ENCODE data around the gene HPSE2. TPM values are rescaled to one million over a fixed set of nuclear protein-coding genes. Genes with fewer than 3 reads are reported as not detected.
"Not testable (repeated sequence)": the region's sequence is repeated elsewhere in the genome, so short reads cannot be mapped to it uniquely, and the experiment has no call there.

The HPSE2 gene
- total RNA-seq, 1 donor from 2014 or later = under 0.01 TPM

DNA sequence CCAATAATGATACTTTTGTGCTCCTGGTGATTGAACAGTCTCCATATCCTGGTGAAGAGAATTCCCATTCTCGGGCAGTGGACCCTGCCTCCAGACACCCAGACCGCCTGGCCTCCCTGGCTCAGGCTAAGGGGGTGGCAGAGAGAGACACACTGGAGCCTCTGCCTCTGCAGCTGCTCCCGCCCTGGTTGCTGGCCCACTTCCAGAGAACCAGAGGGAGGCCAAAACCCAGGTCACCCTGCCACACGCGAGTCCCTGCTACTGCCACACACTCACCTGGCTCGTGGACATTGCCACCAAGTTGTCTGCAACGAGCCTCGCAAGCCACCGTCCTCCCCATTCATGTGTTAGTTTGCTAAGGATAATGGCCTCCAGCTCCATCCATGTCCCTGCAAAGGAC, 221.8 kb downstream of the HPSE2 start:
- Histone ChIP-seq H3K27me3 (ENCODE audit: control insufficient read depth in 3 of 3, insufficient read depth in 3 of 3, low read length in 3 of 3) (no peaks in the 10 kb centered on the region), H3K27ac (ENCODE audit: low read depth, low read length) (no peak overlapping the region), H3K36me3 (ENCODE audit: control insufficient read depth in 3 of 3, insufficient read depth in 3 of 3, low read length in 3 of 3) (no peaks in the 10 kb centered on the region)

DNA sequence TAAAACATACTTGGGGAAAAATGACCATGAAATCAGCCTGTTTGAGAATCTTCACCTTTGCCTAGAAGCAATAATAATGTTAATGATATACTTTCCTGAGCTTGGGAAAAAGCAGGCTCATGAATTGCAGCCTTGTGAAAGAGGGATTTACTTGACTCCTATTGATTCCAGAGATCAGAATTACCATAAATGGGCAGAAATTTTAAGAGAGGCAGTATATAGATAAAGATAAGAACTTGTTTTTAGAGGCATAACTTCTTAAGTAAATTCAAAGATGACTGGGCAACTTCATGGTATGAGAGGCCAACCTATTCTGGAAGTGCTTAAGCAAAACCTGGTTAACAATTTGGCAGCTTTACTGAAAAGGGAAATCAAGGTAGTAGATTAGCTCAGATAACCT, 225.4 kb downstream of the HPSE2 start:
- H3K9me3 ChIP-seq (ENCODE audit: control insufficient read depth in 3 of 3, low read length in 3 of 3) = peaks cover 0 to 3% (median 2%) of the 10 kb centered on the region in 3 donors
- no peak overlapping the region for H3K4me3 ChIP-seq (ENCODE audit: low read length in 3 of 3)
- no peaks in the 10 kb centered on the region for H3K27me3 ChIP-seq (ENCODE audit: control insufficient read depth in 3 of 3, insufficient read depth in 3 of 3, low read length in 3 of 3)
- no peaks in the 10 kb centered on the region for H3K4me1 ChIP-seq (ENCODE audit: control insufficient read depth in 3 of 3, insufficient read depth in 3 of 3, low read length in 3 of 3)
- no peak overlapping the region for H3K27ac ChIP-seq (ENCODE audit: low read depth, low read length)
- no peaks in the 10 kb centered on the region for H3K36me3 ChIP-seq (ENCODE audit: control insufficient read depth in 3 of 3, insufficient read depth in 3 of 3, low read length in 3 of 3)
- no peak overlapping the region for H3K9ac ChIP-seq (ENCODE audit: low read depth in 1 of 3, low read length in 3 of 3)

More for the DNA sequence above, 221.8 kb downstream of the HPSE2 start:
- no peaks in the 10 kb centered on the region for H3K4me1 ChIP-seq (ENCODE audit: control insufficient read depth in 3 of 3, insufficient read depth in 3 of 3, low read length in 3 of 3)
- no peak overlapping the region for H3K9ac ChIP-seq (ENCODE audit: low read depth in 1 of 3, low read length in 3 of 3)
- no peak overlapping the region for H3K4me3 ChIP-seq (ENCODE audit: low read length in 3 of 3)
- H3K9me3 ChIP-seq (ENCODE audit: control insufficient read depth in 3 of 3, low read length in 3 of 3) = no peaks in the 10 kb centered on the region

DNA sequence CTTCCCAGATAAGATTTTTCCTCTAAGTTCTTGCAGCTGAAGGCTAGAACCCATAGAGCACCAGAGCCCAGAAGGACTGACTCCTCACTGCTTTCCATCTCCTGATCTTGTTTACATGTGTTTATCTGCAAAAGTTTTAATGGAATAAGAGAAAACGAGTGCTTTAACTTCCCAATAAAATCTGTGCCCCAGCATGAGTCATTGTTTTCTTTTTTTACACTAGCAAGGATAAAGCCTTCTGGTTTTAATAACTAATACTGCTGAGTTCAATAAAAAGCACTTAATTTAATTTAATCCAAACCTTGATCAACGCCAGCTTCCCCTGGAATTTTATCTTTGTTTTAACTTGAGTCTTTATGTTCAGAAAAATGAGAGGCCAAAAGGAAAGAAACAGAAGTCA, 227.6 kb downstream of the HPSE2 start:
- no peak overlapping the region for H3K9ac ChIP-seq (ENCODE audit: low read depth in 1 of 3, low read length in 3 of 3)
- H3K4me1 ChIP-seq (ENCODE audit: control insufficient read depth in 3 of 3, insufficient read depth in 3 of 3, low read length in 3 of 3) = no peaks in the 10 kb centered on the region
- no peaks in the 10 kb centered on the region for H3K36me3 ChIP-seq (ENCODE audit: control insufficient read depth in 3 of 3, insufficient read depth in 3 of 3, low read length in 3 of 3)

DNA sequence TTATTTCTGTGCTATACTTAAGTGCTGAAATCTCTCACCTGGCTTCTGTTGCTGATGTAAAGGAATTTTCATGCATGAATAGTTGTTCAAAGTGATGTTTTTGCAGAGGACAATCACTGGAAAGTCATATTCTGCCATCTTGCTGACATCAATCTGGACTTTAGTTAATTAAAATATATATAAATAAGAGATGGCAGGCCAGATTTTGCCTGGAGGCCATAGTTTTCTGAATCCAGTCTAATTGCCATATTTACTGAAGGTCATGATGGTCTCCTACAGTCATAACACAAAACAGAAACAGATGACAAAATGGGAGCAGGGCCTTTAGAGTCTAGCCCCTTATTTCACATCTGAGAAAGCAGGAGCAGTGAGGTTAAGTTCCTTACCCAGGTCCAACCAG, 228.2 kb downstream of the HPSE2 start:
- Histone ChIP-seq H3K4me1 (ENCODE audit: control insufficient read depth in 3 of 3, insufficient read depth in 3 of 3, low read length in 3 of 3) (no peaks in the 10 kb centered on the region), H3K9me3 (ENCODE audit: control insufficient read depth in 3 of 3, low read length in 3 of 3) (peaks cover 2 to 4% (median 3%) of the 10 kb centered on the region in 3 donors), H3K27ac (ENCODE audit: low read depth, low read length) (no peak overlapping the region), H3K9ac (ENCODE audit: low read depth in 1 of 3, low read length in 3 of 3) (no peak overlapping the region), H3K27me3 (ENCODE audit: control insufficient read depth in 3 of 3, insufficient read depth in 3 of 3, low read length in 3 of 3) (no peaks in the 10 kb centered on the region), H3K4me3 (ENCODE audit: low read length in 3 of 3) (no peak overlapping the region), H3K36me3 (ENCODE audit: control insufficient read depth in 3 of 3, insufficient read depth in 3 of 3, low read length in 3 of 3) (no peaks in the 10 kb centered on the region)

More for the DNA sequence above, 227.6 kb downstream of the HPSE2 start:
- no peaks in the 10 kb centered on the region for H3K27me3 ChIP-seq (ENCODE audit: control insufficient read depth in 3 of 3, insufficient read depth in 3 of 3, low read length in 3 of 3)
- no peak overlapping the region for H3K4me3 ChIP-seq (ENCODE audit: low read length in 3 of 3)
- H3K9me3 ChIP-seq (ENCODE audit: control insufficient read depth in 3 of 3, low read length in 3 of 3) = peaks cover 2 to 4% (median 3%) of the 10 kb centered on the region in 3 donors
- no peak overlapping the region for H3K27ac ChIP-seq (ENCODE audit: low read depth, low read length)

DNA sequence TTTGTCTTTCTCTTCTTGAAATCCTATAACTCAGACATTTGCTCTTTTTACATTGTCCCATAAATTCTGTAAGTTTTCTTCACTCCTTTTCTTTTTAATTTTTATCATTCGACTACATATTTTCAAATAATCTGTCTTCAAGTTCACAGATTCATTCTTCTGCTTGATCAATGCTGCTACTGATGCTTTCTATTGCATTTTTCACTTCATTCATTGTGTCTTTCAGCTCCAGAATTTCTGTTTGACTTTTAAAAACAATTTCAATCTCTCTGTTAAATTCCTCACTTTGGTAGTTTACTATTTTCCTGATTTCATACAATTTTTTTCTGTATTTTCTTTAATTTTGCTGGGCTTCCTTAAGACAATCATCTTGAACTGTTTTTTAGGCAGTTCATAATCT, 230.4 kb downstream of the HPSE2 start:
- H3K9ac ChIP-seq (ENCODE audit: low read depth in 1 of 3, low read length in 3 of 3) = no peak overlapping the region

DNA sequence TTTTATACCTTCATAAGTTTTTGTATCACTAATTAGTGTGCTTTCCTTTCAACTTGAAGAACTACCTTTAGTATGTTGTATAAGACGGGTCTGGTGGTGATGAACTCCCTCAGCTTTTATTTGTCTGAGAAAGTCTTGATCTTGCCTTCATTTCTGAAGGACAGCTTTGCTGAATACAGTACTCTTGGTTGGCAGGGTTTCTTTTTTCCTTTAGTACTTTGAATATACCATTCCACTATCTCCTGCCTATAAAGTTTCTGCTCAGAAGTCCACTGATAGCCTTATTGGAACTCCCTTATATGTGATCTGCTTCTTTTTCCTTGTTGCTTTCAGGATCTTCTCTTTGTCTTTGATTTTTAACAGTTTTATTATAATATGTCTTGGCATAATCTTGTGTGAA, 230.9 kb downstream of the HPSE2 start:
- no peak overlapping the region for H3K9ac ChIP-seq (ENCODE audit: low read depth in 1 of 3, low read length in 3 of 3)
- H3K9me3 ChIP-seq (ENCODE audit: control insufficient read depth in 3 of 3, low read length in 3 of 3) = peaks cover 2 to 4% (median 3%) of the 10 kb centered on the region in 3 donors
- no peaks in the 10 kb centered on the region for H3K4me1 ChIP-seq (ENCODE audit: control insufficient read depth in 3 of 3, insufficient read depth in 3 of 3, low read length in 3 of 3)
- H3K27ac ChIP-seq (ENCODE audit: low read depth, low read length) = no peak overlapping the region
- H3K4me3 ChIP-seq (ENCODE audit: low read length in 3 of 3) = no peak overlapping the region
- H3K36me3 ChIP-seq (ENCODE audit: control insufficient read depth in 3 of 3, insufficient read depth in 3 of 3, low read length in 3 of 3) = no peaks in the 10 kb centered on the region
- H3K27me3 ChIP-seq (ENCODE audit: control insufficient read depth in 3 of 3, insufficient read depth in 3 of 3, low read length in 3 of 3) = no peaks in the 10 kb centered on the region

More for the DNA sequence above, 230.4 kb downstream of the HPSE2 start:
- H3K36me3 ChIP-seq (ENCODE audit: control insufficient read depth in 3 of 3, insufficient read depth in 3 of 3, low read length in 3 of 3) = no peaks in the 10 kb centered on the region
- no peak overlapping the region for H3K27ac ChIP-seq (ENCODE audit: low read depth, low read length)
- no peaks in the 10 kb centered on the region for H3K4me1 ChIP-seq (ENCODE audit: control insufficient read depth in 3 of 3, insufficient read depth in 3 of 3, low read length in 3 of 3)
- peaks cover 2 to 4% (median 3%) of the 10 kb centered on the region in 3 donors for H3K9me3 ChIP-seq (ENCODE audit: control insufficient read depth in 3 of 3, low read length in 3 of 3)
- no peaks in the 10 kb centered on the region for H3K27me3 ChIP-seq (ENCODE audit: control insufficient read depth in 3 of 3, insufficient read depth in 3 of 3, low read length in 3 of 3)
- no peak overlapping the region for H3K4me3 ChIP-seq (ENCODE audit: low read length in 3 of 3)

DNA sequence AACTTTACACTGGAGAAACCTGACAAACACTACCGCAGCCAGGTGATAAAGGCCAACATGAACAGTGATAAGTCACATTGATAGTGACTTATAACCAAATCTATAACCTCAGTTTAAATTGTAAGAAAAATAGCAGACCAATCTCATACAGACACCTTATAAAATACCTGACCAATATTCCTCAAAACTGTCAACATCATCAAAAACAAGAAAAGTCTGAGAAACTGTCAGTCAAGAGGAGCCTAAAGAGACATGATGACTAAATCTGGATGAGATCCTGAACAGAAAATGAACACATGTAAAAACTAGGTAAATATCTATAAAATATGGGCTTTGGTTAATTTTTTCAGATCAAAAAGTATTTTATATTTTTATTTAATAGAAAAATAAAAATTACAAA, 233.3 kb downstream of the HPSE2 start:
- Histone ChIP-seq H3K9ac (ENCODE audit: low read depth in 1 of 3, low read length in 3 of 3) (no peak overlapping the region), H3K4me3 (ENCODE audit: low read length in 3 of 3) (no peak overlapping the region), H3K4me1 (ENCODE audit: control insufficient read depth in 3 of 3, insufficient read depth in 3 of 3, low read length in 3 of 3) (no peaks in the 10 kb centered on the region), H3K27me3 (ENCODE audit: control insufficient read depth in 3 of 3, insufficient read depth in 3 of 3, low read length in 3 of 3) (no peaks in the 10 kb centered on the region), H3K36me3 (ENCODE audit: control insufficient read depth in 3 of 3, insufficient read depth in 3 of 3, low read length in 3 of 3) (no peaks in the 10 kb centered on the region), H3K27ac (ENCODE audit: low read depth, low read length) (no peak overlapping the region), H3K9me3 (ENCODE audit: control insufficient read depth in 3 of 3, low read length in 3 of 3) (peaks cover 2 to 4% (median 3%) of the 10 kb centered on the region in 3 donors)

DNA sequence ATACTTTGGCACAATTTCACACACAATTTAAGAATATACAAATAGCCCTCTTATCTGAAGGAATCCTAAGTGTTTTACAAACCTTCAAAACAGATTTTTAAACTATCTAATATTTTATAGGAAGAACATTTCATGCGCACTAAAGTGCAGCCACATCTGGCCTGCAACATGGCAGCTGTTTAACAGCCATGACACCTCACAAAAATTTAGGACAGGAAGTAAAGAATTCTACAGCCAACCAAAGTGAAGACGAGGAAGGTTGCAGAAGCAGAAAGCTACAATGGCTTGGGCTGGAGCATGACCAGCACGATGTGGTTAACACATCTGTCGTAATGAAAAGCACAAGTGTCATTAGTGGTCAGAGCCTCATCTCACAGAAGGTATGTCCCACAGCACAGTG, 238.1 kb downstream of the HPSE2 start:
- Histone ChIP-seq H3K4me3 (ENCODE audit: low read length in 3 of 3) (no peak overlapping the region), H3K9ac (ENCODE audit: low read depth in 1 of 3, low read length in 3 of 3) (no peak overlapping the region), H3K27me3 (ENCODE audit: control insufficient read depth in 3 of 3, insufficient read depth in 3 of 3, low read length in 3 of 3) (no peaks in the 10 kb centered on the region), H3K36me3 (ENCODE audit: control insufficient read depth in 3 of 3, insufficient read depth in 3 of 3, low read length in 3 of 3) (no peaks in the 10 kb centered on the region), H3K27ac (ENCODE audit: low read depth, low read length) (no peak overlapping the region), H3K4me1 (ENCODE audit: control insufficient read depth in 3 of 3, insufficient read depth in 3 of 3, low read length in 3 of 3) (no peaks in the 10 kb centered on the region), H3K9me3 (ENCODE audit: control insufficient read depth in 3 of 3, low read length in 3 of 3) (no peaks in the 10 kb centered on the region)

DNA sequence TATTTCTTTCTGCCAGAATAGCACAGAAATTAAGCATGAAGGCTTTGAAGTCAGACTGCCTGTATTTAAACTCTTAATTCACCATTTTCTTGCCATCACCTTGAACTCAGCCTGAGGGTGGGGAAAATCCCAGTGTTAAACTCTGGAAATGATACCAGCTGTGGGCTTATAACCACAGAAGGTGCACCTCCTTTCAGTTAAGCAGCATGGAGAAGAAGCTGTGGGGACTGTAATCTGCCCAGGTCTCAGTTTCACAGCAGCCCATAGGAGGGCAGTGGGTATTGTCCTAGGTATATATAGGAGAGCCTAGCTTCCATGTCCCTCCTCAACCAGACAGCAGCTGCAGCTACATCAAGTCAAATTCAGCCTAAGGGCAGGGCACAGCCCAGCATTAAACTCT, 241.6 kb downstream of the HPSE2 start:
- Histone ChIP-seq H3K9me3 (ENCODE audit: control insufficient read depth in 3 of 3, low read length in 3 of 3) (no peaks in the 10 kb centered on the region), H3K36me3 (ENCODE audit: control insufficient read depth in 3 of 3, insufficient read depth in 3 of 3, low read length in 3 of 3) (no peaks in the 10 kb centered on the region), H3K4me1 (ENCODE audit: control insufficient read depth in 3 of 3, insufficient read depth in 3 of 3, low read length in 3 of 3) (no peaks in the 10 kb centered on the region), H3K4me3 (ENCODE audit: low read length in 3 of 3) (no peak overlapping the region), H3K27ac (ENCODE audit: low read depth, low read length) (no peak overlapping the region), H3K27me3 (ENCODE audit: control insufficient read depth in 3 of 3, insufficient read depth in 3 of 3, low read length in 3 of 3) (no peaks in the 10 kb centered on the region), H3K9ac (ENCODE audit: low read depth in 1 of 3, low read length in 3 of 3) (no peak overlapping the region)

DNA sequence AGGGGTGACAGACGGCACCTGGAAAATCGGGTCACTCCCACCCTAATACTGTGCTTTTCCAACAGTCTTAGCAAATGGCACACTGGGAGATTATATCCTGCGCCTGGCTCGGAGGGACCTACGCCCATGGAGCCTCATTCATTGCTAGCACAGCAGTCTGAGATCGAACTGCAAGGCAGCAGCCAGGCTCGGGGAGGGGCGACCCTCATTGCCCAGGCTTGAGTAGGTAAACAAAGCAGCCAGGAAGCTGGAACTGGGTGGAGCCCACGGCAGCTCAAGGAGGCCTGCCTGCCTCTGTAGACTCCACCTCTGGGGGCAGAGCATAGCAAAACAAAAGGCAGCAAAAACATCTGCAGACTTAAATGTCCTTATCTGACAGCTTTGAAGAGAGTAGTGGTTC, 251.9 kb downstream of the HPSE2 start:
- not testable (repeated sequence) for H3K9me3 ChIP-seq (ENCODE audit: control insufficient read depth in 3 of 3, low read length in 3 of 3); H3K27me3 ChIP-seq (ENCODE audit: control insufficient read depth in 3 of 3, insufficient read depth in 3 of 3, low read length in 3 of 3); H3K4me3 ChIP-seq (ENCODE audit: low read length in 3 of 3); H3K36me3 ChIP-seq (ENCODE audit: control insufficient read depth in 3 of 3, insufficient read depth in 3 of 3, low read length in 3 of 3); H3K4me1 ChIP-seq (ENCODE audit: control insufficient read depth in 3 of 3, insufficient read depth in 3 of 3, low read length in 3 of 3); H3K27ac ChIP-seq (ENCODE audit: low read depth, low read length); H3K9ac ChIP-seq (ENCODE audit: low read depth in 1 of 3, low read length in 3 of 3)

DNA sequence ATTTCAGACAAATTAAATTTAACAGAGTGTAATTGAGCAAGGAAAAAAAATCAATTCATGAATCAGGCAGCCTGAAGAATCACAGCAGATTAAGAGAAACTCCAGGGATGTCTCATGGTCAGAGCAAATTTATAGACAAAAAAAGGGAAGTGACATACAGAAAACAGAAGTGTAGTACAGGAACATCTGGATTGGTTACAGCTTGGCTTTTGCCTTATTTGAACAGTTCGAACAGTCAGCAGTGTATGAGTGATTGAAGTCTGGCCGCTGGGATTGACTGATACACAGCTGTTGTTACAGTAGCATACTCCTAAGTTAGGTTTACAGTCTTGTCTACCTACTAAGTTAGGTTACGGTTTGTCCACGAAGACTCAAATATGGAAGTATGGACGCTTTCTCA, 255.3 kb downstream of the HPSE2 start:
- Histone ChIP-seq H3K4me1 (ENCODE audit: control insufficient read depth in 3 of 3, insufficient read depth in 3 of 3, low read length in 3 of 3) (no peaks in the 10 kb centered on the region), H3K27ac (ENCODE audit: low read depth, low read length) (no peak overlapping the region), H3K9me3 (ENCODE audit: control insufficient read depth in 3 of 3, low read length in 3 of 3) (peaks cover 0 to 5% (median 0%) of the 10 kb centered on the region in 3 donors), H3K9ac (ENCODE audit: low read depth in 1 of 3, low read length in 3 of 3) (no peak overlapping the region), H3K4me3 (ENCODE audit: low read length in 3 of 3) (no peak overlapping the region), H3K36me3 (ENCODE audit: control insufficient read depth in 3 of 3, insufficient read depth in 3 of 3, low read length in 3 of 3) (no peaks in the 10 kb centered on the region), H3K27me3 (ENCODE audit: control insufficient read depth in 3 of 3, insufficient read depth in 3 of 3, low read length in 3 of 3) (no peaks in the 10 kb centered on the region)
